Mammary epithelial cell (primary cell): ENCODE measurements around the gene CD3D.

Experiments used
- CTCF ChIP-seq, 2 donors: IDR thresholded peaks in 1 of 2; conservative IDR thresholded peaks in 1 of 2; 2 replicates each; pipeline ENCODE4 v1.5.1; 2011 to 2012; ENCODE audit warnings: inconsistent platforms in 2 of 2, low read length in 2 of 2, mild to moderate bottlenecking in 2 of 2, control low read depth in 1 of 2, low read depth in 1 of 2; ENCODE audit not compliant: insufficient read depth in 1 of 2; ENCODE audit errors: extremely low read depth in 1 of 2
- EZH2 ChIP-seq: IDR thresholded peaks from 2 replicates; pipeline ENCODE4 v1.6.1; 2012; ENCODE audit warnings: low read length, inconsistent platforms, borderline replicate concordance

GRCh38 chr11:118341815-118342489 lies 553 bp downstream of the CD3D start:
- no peak for TF ChIP-seq CTCF (conservative IDR thresholded peaks at IDR 0.05 in 1 of 2, IDR thresholded peaks at IDR 0.05 in 1 of 2; ENCODE audit: extremely low read depth in 1 of 2, insufficient read depth in 1 of 2, low read depth in 1 of 2, low read length in 2 of 2)
- no peak for TF ChIP-seq EZH2
